Measurements from ENCODE around the gene PIANP.

Gene PIANP

DNA sequence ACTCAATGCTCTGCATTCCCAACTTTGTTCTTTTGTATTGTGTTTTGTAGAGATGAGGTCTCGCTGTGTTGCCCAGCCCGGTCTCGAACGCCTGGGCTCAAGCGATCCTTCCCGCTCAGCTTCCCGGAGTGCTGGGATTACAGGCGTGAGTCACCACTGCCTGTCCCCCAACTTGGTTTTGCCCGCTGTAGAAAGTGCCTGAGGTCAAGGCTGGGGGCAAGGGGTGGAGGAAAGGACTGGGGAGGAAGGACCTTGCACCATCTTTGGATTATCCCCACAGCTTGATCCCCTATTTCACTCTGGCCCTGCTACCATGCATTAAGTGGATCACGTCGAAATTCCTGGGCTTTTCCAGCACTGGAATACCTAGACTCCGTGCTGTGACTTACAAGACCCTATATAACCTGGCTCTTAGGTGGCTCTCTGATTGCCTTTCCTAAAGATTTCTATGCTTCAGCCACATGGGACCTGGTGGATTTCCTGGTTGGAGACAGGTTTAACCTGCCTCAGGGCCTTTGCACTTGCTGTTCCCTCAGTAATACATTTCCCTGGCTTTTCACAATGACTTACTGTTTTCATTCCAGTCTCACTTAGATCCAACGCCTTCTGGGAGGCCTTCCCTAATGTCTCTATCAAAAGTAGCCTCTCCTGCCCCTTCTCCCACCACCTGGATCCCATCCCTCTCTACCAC lies 608 bp upstream of the PIANP start:
- peak; percentile 17 for DNase-seq

DNA sequence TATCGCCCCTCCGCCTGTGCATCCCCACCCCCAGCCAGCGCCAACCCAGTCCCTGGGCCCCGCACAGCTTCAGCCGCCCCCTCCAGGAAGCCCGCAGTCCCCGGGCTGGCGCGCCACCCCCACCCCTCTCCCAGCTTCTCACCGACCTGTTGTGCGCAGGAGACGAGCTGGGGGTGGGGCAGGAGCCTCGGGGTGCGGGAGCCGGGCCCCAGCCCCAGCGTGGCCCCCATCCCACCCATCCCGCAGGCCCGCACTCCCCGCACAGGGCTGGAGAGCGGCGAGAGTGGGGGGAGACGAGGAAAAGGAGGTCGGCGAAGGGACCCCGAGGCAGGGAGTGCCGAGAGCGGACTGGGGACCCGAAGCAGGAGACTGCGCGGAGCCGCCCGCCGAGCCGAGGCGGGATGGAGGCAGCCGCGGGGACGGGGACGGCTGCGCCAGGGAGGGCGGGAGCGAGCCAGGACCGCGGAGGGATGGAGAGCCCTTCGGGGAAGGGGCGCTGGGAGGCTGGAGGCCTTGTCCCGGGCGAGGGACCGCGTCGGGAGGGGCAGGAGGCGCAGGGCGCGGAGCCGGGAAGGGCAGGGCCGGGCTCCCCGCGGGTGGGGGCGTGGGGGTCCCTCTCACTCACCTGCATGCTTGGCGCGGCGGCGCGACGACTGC lies 498 bp downstream of the PIANP start:
- peak; percentile 13 for DNase-seq

DNA sequence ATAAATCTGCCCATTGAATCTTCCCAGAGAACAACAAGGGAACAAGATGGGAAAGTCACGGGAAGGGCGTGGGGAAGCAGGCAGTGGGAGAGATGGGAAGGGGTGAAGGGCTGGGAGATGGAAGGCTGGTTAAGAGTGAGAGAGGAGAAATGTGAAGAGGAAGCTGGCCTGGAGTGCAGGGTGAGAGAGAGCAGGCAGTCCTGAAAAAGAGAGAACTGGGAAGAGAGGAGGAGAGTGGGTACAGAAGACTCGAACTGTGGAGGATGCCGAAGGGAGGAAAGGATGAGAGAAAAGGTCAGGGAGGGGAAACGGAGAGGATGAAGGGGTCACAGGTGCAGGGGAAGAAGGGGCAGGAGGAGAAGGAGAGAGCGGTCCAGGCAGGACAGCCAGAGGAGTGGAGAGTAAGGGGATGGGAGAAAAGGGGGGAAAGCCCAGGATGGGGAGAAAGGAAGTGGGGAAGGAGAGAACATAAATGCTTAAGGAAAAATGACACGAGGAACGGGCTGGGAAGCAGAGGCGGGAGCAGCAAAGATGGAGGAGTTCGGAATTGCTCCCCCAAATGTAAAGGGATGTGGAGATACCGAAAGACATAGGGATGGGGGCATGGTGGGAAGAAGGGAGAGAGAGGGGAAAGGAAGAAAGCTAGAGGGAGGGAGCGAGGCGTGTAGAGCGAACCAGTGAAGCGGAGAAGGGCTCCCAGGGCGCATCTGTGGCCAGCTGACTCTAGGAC lies 1.2 kb downstream of the PIANP start:
- DNase-seq = no peak

DNA sequence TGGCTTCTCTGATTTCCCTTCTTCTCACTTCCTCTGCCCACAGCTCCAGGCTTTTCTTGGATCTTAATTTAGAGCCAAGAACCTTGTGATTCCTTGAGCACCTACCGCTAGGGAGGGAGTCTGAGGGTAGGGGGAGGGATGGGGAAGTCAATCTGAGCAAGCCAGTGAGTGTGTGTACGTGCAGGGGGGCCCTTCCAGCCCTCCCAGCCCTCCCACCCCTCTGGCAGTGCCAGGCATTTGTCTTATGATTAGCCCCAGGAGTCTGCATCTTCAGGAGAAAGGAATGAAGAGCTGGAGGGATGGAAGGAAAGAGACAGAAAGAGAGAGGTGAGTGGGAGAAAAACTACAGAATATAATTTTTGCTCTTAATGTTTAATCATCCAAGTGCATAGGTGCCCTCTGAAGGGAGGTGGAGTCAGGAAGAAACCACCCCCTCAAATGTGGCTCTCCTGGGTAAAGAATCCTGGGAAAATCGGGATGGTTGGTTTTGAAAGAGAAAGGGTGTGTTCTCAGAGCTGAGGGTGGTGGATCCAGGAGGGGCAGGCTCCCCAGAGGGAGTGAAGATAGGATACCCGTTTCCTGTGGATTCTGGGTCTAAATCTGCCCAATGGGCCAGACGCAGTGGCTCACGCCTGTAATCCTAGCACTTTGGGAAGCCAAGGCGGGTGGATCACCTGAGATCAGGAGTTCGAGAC lies 2.1 kb downstream of the PIANP start:
- no peak for DNase-seq

DNA sequence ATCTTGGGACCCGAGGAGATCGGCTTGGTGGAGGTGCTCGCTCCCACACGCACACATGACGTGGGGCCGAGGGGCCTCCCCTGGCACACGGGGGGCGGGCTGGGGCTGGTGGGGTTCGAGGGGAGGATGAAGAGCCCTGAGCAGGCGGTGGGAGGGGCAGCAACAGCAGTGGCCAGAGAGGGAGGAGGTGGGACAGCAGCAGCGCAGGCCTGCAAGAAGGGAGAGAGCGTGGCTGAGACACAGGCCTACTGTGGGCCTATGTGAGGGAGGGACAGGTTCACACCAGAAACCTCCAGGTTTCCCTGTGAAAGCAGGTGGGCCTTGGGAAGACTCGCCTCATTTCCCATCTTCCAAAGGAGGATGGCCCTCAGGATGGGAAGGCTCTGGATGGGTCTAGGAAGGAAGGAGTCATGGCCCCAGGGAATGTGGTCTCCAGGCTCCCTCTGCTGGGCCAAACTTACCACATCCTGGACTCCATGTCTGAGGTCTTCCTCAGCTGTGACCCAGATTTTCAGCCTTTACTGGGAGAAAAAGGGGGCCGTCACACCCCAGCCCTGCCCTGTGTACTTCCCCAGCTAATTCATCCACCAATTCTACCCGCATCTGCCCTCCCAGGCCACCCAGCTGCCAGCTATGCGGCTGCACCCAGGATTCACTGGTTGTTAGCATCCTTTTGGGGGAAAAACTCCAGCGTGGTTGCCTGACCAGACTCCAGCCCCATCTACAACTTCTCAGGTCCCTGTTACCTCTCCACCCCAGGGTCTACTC lies 2.8 kb downstream of the PIANP start:
- DNase-seq = peak; percentile 65

DNA sequence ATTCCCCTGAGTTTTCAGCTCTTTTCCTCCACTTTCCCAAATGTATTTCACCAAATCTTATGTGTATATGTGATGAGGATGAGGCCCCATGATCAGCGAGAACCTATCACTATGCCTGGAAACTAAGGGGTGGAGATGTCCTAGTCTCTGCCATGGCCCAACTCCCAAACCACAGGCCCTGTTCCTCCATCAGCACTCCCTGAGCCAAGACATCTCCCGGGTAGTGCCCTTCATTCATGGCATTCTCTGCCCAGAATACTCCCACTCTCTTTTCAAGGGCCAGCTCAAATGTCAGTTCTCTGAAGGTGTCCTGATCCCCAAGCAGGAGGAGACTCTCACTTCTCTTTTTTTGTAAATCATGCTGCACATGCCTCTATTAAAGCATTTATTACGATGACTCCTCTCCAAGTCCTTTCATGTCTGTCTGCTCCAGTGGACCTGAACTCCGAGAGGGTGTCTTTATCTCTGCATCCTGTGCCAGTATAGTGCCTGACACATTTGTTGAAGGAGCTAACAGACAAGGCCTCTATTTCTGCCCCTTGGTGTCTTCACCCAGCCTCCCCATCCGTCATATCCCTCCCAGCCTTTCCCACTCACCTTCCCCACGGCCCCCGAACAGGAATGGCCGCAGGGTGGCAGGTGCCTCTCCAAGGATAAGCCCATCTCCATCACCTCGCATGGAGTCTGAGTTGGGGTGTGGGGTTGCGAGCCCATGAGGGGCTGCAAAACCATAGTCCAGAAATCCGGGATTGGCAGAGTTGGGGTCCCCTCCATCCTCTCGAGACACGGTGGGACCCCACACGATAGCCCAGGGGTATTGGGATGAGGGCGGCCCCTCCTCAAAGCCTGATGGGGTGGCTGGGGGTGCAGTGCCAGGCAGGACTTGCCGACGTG lies 3.7 kb downstream of the PIANP start:
- DNase-seq = no peak

DNA sequence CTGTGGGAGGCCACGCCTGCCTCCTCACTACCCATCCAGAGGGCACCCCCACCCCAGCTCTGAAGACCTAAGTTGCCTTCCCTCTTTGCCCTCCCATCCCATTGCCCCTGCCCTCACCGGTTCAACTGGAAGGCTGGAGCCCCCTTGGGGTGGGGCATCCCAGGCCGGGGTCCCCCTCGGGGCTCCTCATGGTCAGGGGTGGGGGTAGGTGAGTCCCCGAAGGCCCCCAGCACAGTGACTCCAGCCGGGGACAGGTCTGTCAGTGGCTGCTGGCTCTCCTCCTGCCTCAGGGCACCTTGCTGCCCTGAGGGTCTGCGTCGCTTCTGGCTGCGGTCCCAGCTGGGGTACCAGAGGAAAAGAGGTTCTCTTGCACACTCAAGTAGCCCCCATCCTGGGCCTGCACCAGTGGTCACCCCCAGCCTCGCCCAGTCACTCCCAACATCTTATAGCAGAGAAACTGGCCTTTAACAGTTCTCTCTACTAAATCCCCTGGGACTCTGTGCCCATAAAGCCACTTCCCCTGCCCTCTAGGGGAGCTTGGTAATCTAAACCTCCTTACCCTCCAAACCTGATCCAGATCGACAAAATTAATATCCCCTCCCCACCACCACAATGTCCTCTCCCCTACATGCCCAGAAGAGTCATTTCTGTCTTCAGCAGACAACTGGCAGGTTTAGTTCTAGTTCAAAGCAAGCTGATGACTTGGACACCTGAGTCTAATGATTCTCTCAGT lies 5.1 kb downstream of the PIANP start:
- DNase-seq = no peak

DNA sequence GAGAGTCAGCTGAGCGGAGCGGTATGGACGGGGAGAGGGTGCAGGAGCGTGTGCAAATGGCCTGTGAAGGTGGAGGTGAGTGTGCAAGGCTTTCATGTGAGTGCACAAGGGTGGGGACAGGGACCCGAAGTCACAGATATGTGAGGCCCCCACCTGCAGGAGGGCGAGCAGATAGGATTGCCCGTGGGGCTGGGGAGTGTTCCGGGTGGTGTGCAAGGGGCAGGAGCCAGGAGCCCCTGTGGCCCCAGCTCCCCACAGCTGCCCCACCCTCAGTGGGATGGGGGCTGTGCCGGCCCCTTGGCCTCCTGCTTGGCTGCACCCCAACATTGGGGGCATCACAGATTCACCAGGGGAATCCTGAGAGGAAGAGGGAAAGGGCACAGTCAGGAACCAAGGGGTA lies 5.9 kb downstream of the PIANP start:
- DNase-seq = no peak

DNA sequence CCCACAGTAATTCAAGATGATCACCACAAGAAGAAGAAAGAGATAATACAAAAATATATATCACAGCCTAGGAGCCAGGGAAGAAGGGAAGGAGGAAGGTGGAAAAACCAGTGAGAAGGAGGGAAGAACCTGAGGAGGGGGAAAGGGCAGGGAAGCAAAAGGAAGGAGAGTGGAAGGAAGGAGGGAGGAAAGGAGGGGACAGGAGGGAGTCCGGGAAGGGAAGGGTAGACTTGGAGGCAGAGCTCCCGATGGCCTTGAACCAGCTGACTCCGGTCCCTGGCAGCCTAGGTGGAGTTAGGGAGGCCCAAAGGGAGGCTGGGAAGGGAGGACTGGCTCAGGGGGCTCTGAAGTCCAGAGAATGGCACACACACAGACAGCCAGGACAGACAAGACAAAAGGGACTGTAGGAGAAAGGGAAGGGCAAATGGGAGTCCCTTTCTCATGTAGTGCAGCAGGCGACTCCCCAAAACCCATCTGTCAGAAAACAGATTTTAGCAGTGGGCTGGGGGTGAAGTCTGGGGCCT lies 6.7 kb downstream of the PIANP start:
- no peak for DNase-seq

DNA sequence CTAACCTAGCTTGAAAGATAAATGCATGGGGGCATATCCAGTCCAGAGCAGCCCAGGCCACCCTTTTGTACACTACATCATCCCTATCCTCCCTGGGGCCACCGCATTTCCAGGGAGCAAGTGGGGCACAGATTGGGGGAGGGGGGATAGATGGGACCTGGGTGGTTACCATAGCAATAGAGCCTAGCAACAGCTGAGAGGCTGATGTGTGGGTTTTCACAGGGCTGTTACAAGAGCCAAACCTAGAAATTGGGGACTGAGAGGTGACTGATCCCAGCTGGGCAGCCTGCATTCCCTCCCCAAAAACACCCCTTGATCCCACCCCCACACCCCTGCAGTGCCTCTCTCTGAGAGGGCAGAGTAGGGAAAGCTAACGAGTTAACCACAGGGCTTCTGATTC lies 7.7 kb downstream of the PIANP start:
- DNase-seq = no peak

DNA sequence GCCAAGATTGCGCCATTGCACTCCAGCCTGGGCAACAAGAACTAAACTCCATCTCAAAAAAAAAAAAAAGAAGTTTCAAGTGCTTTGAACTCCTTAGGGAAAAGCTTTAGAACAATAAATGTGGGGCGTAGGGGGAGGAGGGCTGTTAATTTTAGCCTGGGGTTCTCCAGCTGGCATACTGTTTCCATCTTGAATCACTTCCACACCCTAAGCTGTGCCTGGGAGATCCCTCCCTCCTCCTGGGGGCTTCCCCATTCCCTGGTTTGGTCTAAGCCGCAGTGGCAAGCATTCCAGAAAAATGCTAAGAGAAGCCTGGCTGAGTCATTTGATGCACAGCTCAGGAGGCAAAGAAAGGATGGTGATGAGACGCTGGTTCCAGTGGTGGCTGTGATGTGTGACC lies 9.1 kb downstream of the PIANP start:
- peak; percentile 77 for DNase-seq

DNA sequence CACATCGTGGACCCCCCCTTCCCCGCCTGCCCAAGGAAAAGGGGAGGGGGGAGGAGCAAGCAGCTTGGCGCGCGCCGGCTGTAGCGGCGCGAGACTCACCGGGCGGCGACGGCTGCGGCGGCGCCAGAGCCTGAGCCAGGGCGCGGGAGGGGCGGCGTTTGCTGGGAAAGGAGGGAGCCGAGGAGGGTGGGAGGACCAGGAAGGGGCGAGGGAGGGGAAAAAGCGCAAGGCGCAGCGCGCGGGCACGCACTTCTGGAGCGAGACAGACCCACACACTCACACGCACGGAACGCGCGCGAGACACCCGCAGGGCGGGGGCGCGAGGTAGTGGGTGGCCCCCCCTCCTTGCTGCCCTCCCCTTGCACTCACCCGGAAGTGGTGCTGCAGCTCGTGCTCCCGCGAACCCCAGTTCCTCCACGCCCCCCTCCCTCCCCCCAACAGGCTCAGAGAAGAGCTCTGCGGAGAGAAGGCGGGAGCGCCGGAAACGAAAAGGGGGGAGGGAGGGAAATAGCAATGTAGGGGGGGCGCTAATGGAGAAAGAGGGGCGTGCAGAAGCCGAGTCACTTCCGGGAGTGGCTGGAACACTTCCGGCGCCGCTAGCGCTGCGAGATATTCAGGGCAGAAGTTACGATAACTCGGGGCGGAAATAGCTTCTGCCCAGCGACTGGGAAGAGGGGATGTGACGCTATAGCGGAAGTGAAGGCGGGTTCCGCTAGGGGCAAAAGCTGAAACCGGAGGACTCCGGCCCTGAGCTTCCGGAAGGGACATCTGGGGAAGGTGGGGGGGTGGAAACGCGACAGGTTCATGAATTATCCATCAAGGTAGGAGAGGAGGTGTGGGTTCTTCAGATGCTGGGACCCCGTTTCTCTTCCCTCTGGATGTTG lies 11.4 kb downstream of the PIANP start, which contains the start of gene ZNF384:
ZNF384 (minus strand) TSS at position 377 of the 884 bp plus-strand sequence. CDS start 9,855 bp downstream, outside the sequence.
- DNase-seq = peak; percentile 100

DNA sequence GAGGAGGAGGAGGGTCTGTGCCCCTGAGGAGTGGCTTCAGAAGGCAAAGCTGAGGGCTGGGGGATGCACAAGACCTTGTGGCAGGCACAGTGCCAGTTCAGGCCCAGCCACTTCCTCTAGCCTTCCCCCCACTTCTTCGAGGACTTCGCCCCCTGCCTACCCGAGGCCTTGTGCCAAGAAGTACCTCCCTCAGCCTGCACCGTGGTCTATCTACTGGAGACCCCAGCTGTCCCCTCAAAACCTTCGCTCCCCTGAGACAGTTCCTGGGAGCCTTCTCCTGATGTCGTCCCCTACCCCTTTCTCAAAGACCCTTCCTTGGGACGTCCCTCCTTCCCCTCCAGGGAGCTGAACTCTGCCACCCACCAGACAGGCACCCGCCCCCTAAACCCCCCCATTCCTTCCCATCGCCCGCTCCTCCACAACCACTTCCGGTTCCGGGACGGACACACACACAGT lies 12.0 kb downstream of the PIANP start:
- peak; percentile 37 for DNase-seq

DNA sequence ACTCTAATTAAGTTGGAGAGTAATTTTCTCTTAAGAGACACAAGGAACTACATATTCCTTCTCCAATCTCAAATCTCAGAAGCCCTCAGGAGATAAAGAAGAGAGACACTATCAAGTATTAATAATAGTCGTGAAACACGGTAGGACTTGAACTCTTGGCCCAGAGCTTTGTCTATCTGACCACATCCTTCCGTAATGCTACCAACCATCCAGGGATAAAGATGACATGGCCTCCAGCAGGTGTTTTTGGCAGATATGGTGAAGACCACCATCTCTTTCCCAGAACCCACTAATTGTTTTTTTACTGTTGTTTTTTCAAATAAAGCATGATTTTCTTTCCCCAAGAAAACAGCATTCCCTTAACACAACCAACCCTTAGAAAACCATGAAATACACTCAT lies 14.8 kb downstream of the PIANP start:
- no peak for DNase-seq

DNA sequence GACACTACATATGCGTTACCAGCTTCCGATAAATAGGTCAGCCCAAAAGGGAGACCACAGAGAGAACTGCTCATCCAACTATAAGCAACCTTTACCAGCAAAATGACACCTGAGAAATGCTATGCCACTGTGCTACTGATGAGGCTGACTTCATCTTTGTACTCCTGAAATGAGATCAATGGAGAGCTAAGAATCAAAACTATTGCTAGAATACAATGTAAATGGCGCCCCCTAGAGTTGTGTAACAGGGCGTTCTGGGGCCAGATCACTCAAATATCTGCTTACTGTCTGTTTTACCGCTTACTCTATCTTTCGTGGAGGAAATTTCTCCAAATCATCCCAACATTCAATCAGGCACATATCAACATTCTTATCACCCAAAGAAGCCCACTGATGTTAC lies 16.0 kb downstream of the PIANP start:
- peak; percentile 26 for DNase-seq

DNA sequence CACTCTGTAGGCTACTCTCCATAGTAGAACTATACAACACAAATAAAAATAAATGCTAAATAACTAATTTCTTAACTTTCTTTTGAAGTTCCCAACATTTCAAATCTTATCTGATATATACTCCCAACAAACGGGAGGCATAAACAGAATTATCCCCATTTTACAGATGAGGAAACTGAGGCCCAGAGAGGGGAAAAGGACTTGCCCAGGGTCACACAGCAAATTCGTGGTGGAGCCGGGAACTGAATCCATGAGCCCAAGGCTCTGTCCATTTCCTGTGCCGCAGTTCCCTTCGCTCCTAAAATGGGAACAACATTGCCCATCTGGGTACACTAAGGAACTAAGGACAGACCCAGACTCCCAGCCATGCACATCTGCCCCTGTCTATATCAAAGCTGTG lies 23.7 kb downstream of the PIANP start:
- DNase-seq = no peak

DNA sequence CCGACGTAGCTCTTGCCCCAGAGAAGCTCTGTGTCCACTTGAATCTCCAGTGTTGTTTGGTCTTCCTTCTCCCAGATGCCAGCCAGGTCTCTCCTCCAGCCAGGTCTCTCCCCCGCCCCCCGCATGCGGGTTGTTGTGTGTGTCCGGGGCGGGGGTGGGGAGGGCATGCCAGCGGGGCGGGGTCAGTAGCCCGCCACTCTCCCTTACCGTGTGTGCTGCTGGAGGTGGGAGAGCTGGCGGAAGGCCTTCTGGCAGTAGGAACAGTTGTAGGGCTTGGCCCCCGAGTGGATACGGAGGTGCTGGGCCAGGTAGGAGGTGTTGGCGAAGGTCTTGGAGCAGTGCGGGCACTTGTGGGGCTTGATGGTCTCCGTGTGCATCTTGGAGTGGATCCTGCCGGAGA lies 28.5 kb downstream of the PIANP start:
- DNase-seq = no peak

DNA sequence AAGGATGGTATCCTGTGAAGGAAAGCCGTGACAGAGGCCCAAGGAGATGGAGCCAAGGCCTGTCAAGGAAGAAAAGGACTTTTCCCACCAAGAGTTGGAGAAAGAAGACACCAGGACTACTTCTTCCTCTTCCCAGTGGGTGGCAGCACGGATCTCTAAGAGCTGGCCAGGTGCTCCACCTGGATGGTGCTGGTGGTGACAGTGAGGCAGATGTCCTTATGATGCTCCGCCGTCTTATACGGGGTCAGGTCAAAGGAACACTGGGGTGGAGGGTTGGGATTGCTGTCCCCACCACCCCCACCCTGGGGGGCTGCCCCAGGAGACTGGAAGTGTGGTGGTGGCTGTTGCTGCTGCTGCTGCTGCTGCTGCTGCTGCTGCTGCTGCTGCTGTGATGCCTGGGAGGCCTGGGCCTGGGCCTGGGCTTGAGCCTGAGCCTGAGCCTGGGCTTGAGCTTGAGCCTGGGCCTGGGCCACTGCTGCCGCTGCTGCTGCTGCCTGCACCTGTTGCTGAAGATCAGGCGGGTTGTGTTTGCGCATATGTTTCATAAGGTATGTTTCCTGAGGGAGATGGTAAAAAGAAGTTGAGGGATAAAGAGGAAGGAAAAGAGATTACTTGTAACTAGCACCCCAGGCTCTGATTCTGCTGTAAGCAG lies 32.9 kb downstream of the PIANP start:
- DNase-seq = no peak

DNA sequence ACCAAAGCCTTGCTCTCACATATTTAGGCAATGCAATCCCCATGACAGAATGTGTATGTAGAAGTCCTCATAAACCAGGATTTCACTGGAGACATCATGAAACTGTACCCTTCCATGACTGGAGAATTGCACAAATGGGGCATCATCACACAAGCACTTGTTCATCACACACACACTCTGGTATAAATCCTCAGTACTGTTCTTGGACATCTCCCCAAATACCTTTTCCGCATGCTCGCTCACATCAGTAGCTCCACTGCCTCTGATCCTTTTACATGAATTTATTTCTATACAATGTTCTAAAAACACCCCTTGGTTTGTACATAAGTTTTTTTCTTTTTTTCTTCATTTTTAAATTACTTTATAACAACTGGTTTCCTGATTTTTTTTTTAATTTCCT lies 34.4 kb downstream of the PIANP start:
- DNase-seq = no peak
